Fibroblast of lung (primary cell): ENCODE data around the gene TMEM205. TPM values are rescaled to one million over a fixed set of nuclear protein-coding genes. Genes with fewer than 3 reads are reported as not detected.

ENCODE experiments used
- DNase-seq, 2 donors: peaks; one replicate each; pipeline versions ENCODE4 v3.0.0 to v3.0.0-alpha.2; 2010; ENCODE audit warnings: low read depth in 2 of 2
- H2AFZ ChIP-seq: 2 replicates; pipeline ENCODE4 v1.5.1; 2012; ENCODE audit warnings: low read length, control low read depth, inconsistent platforms
- H3K27ac ChIP-seq: 2 replicates; pipeline ENCODE4 v1.5.1; 2011; ENCODE audit warnings: low read length, control low read depth; ENCODE audit not compliant: insufficient read depth
- H3K27me3 ChIP-seq: 2 replicates; pipeline ENCODE4 v1.5.1; 2011; ENCODE audit warnings: mild to moderate bottlenecking, low read length; ENCODE audit not compliant: control insufficient read depth, insufficient read depth
- H3K36me3 ChIP-seq: 2 replicates; pipeline ENCODE4 v1.5.1; 2011; ENCODE audit warnings: low read length; ENCODE audit not compliant: control insufficient read depth, insufficient read depth
- H3K4me1 ChIP-seq: 2 replicates; pipeline ENCODE4 v1.5.1; 2011; ENCODE audit warnings: low read length; ENCODE audit not compliant: control insufficient read depth, insufficient read depth; ENCODE audit errors: extremely low read depth
- H3K4me2 ChIP-seq: 2 replicates; pipeline ENCODE4 v1.5.1; 2011; ENCODE audit warnings: low read length, control low read depth; ENCODE audit not compliant: insufficient read depth; ENCODE audit errors: extremely low read depth
- H3K4me3 ChIP-seq, 4 experiments: fragments of 200-600 bp in 1 of 4; sonication (generic) in 1 of 4; replicated peaks in 1 of 4; 2 replicates each; pipeline ENCODE4 v1.5.1; 2011 to 2016; ENCODE audit warnings: low read length in 4 of 4, low read depth in 3 of 4, mild to moderate bottlenecking in 3 of 4, control low read depth in 2 of 4, inconsistent platforms in 1 of 4, mixed read lengths in 1 of 4; ENCODE audit not compliant: insufficient read depth in 1 of 4; ENCODE audit errors: control extremely low read depth in 1 of 4
- H3K79me2 ChIP-seq: 2 replicates; pipeline ENCODE4 v1.5.1; 2012; ENCODE audit warnings: mild to moderate bottlenecking, low read length, inconsistent platforms; ENCODE audit not compliant: control insufficient read depth, insufficient read depth
- H3K9ac ChIP-seq: 2 replicates; pipeline ENCODE4 v1.5.1; 2011; ENCODE audit warnings: mild to moderate bottlenecking, low read length, control low read depth; ENCODE audit not compliant: insufficient read depth
- H3K9me3 ChIP-seq: 2 replicates; pipeline ENCODE4 v1.5.1; 2012; ENCODE audit warnings: low read depth, low read length; ENCODE audit not compliant: control insufficient read depth, insufficient read depth
- H4K20me1 ChIP-seq: 2 replicates; pipeline ENCODE4 v1.5.1; 2011; ENCODE audit warnings: low read length; ENCODE audit not compliant: control insufficient read depth, insufficient read depth; ENCODE audit errors: extremely low read depth
- EZH2 ChIP-seq: IDR thresholded peaks from 2 replicates; pipeline ENCODE4 v1.5.1; 2012; ENCODE audit warnings: low read length, control low read depth, mild to moderate bottlenecking; ENCODE audit errors: missing control alignments
- polyA plus RNA-seq, 2 donors: library from polyadenylated mRNA; depleted of rRNA in 1 of 2; stranded (reverse) in 1 of 2; unstranded in 1 of 2; fragments of >200 nt; gene quantifications; 2 replicates each; pipeline ENCODE4 v1.2.1, GENCODE V29; 2011 to 2012; ENCODE audit warnings: missing spikeins in 1 of 2
- total RNA-seq: library from RNA; depleted of rRNA; stranded (reverse); fragments of >200 nt; gene quantifications from 2 replicates; pipeline ENCODE4 v1.2.1, GENCODE V29; 2014
- TF ChIP-seq, protein P1 (sequence below), 2 donors: IDR thresholded peaks in 1 of 2; conservative IDR thresholded peaks in 1 of 2; 1 replicate in 1 of 2; 2 replicates in 1 of 2; pipeline ENCODE4 v1.5.1; 2011 to 2012; ENCODE audit warnings: low read length in 2 of 2, control low read depth in 1 of 2, inconsistent platforms in 1 of 2, low read depth in 1 of 2, mild to moderate bottlenecking in 1 of 2

TMEM205 gene
- total and polyA plus RNA-seq, 2 donors (not counting 1 experiment from before 2014, with no cell fraction given) = 54.7 to 68.4 TPM

DNA sequence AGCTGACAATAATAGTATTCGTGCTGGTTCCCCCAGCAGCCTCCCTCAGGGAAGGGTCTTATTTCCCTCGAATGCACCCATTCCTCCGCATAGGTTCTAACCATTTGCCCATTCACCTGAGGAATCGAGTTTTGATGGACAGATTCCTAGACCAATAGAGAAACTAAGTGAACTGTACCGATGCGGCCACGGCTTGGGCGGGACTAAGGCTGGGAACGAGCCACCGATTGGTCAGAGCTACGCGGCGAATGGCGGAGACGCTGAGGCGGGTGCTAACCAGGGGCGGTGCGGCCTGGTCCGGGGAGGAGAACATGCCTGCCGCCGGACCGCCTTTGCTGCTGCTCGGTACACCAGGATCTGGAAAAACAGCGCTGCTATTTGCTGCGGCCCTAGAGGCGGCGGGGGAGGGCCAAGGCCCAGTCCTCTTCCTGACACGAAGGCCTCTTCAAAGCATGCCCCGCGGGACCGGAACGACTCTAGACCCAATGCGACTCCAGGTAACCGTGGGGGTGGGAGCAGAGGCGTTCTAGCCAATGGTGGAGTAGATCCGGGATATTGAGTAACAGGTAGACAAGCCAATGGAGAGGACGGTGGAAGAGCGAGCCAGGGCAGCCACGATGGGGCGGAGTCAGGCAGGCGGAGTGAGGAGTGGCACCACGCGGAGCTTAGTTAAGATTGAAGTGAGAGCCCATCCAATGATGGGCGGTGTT, 28.5 kb upstream of the TMEM205 start, which contains the start of gene SWSAP1:
Gene SWSAP1, plus strand, starts transcription at position 234 of the 710 bp plus-strand sequence. Its CDS starts 15 bp downstream, at position 249.
- DNase-seq = peak; percentile 99 to 100

DNA sequence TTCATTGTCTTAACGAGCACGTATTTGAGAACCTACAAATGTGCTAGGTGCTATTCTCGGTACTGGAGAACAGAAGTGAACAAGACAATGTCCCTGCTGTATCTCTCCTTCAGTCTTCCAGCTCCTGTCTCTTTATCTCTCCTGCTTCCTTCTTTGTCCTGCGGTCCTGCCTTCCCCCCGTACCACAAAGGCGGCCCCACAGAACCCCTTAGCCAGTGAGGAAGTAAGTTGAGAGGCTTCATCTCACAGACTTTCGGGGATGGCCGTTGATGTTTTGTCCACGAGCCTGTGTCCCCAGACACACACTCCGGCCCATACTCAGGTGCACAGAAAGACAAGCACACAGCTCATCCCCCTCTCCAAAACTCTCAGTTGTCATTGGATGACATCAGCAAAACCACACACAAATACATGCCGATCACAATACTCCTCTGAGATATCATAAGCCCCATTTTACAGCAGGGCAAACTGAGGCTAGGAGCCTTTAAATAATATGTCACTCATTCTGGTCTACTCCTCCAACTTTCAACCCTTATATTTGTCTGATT, 27.9 kb upstream of the TMEM205 start:
- no peak overlapping the region for H2AFZ ChIP-seq
- H3K9me3 ChIP-seq = no peaks in the 10 kb centered on the region
- peak overlapping the region; percentile 88 for H3K4me2 ChIP-seq
- no peak overlapping the region for H3K27ac ChIP-seq
- H4K20me1 ChIP-seq = no peaks in the 10 kb centered on the region
- peaks cover 3% of the 10 kb centered on the region for H3K79me2 ChIP-seq
- no peak overlapping the region for H3K9ac ChIP-seq
- H3K4me1 ChIP-seq = peaks cover 29% of the 10 kb centered on the region
- no peaks in the 10 kb centered on the region for H3K27me3 ChIP-seq
- peak overlapping the region; percentile 68 to 77 (median 69) for H3K4me3 ChIP-seq
- no peak for DNase-seq
- TF ChIP-seq, protein P1, sequence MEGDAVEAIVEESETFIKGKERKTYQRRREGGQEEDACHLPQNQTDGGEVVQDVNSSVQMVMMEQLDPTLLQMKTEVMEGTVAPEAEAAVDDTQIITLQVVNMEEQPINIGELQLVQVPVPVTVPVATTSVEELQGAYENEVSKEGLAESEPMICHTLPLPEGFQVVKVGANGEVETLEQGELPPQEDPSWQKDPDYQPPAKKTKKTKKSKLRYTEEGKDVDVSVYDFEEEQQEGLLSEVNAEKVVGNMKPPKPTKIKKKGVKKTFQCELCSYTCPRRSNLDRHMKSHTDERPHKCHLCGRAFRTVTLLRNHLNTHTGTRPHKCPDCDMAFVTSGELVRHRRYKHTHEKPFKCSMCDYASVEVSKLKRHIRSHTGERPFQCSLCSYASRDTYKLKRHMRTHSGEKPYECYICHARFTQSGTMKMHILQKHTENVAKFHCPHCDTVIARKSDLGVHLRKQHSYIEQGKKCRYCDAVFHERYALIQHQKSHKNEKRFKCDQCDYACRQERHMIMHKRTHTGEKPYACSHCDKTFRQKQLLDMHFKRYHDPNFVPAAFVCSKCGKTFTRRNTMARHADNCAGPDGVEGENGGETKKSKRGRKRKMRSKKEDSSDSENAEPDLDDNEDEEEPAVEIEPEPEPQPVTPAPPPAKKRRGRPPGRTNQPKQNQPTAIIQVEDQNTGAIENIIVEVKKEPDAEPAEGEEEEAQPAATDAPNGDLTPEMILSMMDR (conservative IDR thresholded peaks at IDR 0.05 in 1 of 2, IDR thresholded peaks at IDR 0.05 in 1 of 2; ENCODE audit: low read depth in 1 of 2, low read length in 2 of 2) = no peak
- no peak for TF ChIP-seq EZH2
- H3K36me3 ChIP-seq = no peaks in the 10 kb centered on the region

More for the DNA sequence above, 28.5 kb upstream of the TMEM205 start, which contains the start of gene SWSAP1:
- Histone ChIP-seq H3K4me3 (peak within 1 kb of the TSS; percentile 68 to 77 (median 69)), H2AFZ (peak within 1 kb of the TSS; percentile 93), H3K27ac (peak within 1 kb of the TSS; percentile 77), H3K4me1 (peaks cover 29% of the 10 kb centered on the region), H3K36me3 (no peaks in the 10 kb centered on the region), H3K9ac (peak within 1 kb of the TSS; percentile 75), H3K79me2 (peaks cover 3% of the 10 kb centered on the region), H3K27me3 (no peaks in the 10 kb centered on the region), H3K9me3 (no peaks in the 10 kb centered on the region), H4K20me1 (no peaks in the 10 kb centered on the region), H3K4me2 (peak within 1 kb of the TSS; percentile 96)
- TF ChIP-seq EZH2 = no peak
- TF ChIP-seq, protein P1 (conservative IDR thresholded peaks at IDR 0.05 in 1 of 2, IDR thresholded peaks at IDR 0.05 in 1 of 2; ENCODE audit: low read depth in 1 of 2, low read length in 2 of 2) = no peak

DNA sequence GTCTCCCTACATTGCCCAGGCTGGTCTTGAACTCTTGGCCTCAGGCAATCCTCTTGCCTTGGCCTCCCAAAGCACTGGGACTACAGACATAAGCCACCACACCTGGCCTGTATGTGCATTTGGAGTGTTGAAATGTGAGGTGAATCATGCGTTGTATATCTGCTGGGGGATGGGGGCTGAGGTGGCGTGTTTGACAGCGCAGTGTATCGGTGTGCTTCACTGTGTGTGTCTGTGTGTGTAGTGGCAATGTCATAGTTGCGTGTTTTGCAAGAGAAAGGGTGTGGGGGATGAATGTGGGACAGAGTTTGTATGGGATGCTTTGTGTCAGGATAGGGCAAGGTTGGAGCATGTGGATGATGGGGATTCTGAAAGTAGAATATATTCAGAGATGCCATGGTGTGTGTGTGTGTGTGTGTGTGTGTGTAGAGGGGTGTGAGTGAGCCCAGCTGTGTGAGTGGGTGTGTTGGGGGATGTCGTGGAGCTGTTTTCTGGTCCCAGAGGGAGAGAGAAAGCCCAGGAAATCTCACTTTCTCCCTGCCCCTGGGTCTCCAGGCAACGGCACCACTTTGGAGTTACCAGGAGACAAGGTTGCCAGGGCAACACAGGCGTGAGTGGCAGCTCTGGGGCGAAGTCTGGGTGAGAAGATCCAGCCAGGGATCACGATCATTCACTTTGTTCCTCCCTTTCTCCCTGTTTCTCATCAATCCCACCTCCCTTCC, 27.3 kb upstream of the TMEM205 start:
- Histone ChIP-seq H2AFZ (no peak overlapping the region), H3K79me2 (peaks cover 3% of the 10 kb centered on the region), H3K4me2 (no peak overlapping the region), H3K27me3 (no peaks in the 10 kb centered on the region), H3K4me1 (peaks cover 25% of the 10 kb centered on the region), H3K9ac (no peak overlapping the region), H3K27ac (no peak overlapping the region), H3K36me3 (no peaks in the 10 kb centered on the region), H4K20me1 (no peaks in the 10 kb centered on the region), H3K4me3 (no peak overlapping the region), H3K9me3 (no peaks in the 10 kb centered on the region)
- TF ChIP-seq EZH2 = no peak
- TF ChIP-seq, protein P1 (conservative IDR thresholded peaks at IDR 0.05 in 1 of 2, IDR thresholded peaks at IDR 0.05 in 1 of 2; ENCODE audit: low read depth in 1 of 2, low read length in 2 of 2) = no peak
- DNase-seq = peak in 1 of 2 donors; percentile 36
